Myocyte (in vitro differentiated cells): Measurements from ENCODE around the gene TIAM2. TPM values are rescaled to one million over a fixed set of nuclear protein-coding genes. Genes with fewer than 3 reads are reported as not detected.
"Not testable (repeated sequence)": the region's sequence is repeated elsewhere in the genome, so short reads cannot be mapped to it uniquely, and the experiment has no call there.

ENCODE experiments used
- DNase-seq: peaks from one replicate; pipeline ENCODE4 v3.0.0-alpha.2; 2012; ENCODE audit warnings: low read depth
- total RNA-seq: library from RNA; depleted of rRNA; stranded (reverse); fragments of >200 nt; gene quantifications from 2 replicates; pipeline ENCODE4 v1.2.3, GENCODE V29; 2014

TIAM2 gene
- total RNA-seq, 1 donor from 2014 or later, result 29.4 TPM

- DNase-seq, result no peak
These were observed 162.0 kb downstream of the TIAM2 start for GRCh38 chr6:155157101-155157500.

- peak; percentile 72 for DNase-seq
These were observed 163.1 kb downstream of the TIAM2 start for GRCh38 chr6:155158030-155158843.

DNA sequence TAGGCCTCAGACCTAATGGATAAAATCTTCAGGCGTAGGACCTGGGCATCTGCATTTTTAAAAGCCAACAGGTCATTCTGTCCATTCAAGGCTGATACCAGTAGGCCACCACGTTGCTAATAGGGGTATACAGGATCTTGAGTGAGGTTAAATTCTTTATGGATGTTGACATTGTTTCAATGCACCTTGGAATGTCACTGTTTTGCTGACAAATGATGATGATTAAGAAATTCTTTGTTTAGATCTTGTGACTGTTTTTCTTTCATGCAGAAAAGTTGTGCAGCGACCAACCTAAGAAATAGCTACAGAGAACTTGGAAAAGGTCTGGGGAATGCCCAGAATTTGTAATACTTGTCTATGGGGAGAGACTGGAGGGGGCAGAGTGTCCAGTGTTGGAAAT lies 167.6 kb downstream of the TIAM2 start:
- DNase-seq, result no peak

- no peak for DNase-seq
These were observed 168.5 kb downstream of the TIAM2 start for GRCh38 chr6:155163601-155164000.

DNA sequence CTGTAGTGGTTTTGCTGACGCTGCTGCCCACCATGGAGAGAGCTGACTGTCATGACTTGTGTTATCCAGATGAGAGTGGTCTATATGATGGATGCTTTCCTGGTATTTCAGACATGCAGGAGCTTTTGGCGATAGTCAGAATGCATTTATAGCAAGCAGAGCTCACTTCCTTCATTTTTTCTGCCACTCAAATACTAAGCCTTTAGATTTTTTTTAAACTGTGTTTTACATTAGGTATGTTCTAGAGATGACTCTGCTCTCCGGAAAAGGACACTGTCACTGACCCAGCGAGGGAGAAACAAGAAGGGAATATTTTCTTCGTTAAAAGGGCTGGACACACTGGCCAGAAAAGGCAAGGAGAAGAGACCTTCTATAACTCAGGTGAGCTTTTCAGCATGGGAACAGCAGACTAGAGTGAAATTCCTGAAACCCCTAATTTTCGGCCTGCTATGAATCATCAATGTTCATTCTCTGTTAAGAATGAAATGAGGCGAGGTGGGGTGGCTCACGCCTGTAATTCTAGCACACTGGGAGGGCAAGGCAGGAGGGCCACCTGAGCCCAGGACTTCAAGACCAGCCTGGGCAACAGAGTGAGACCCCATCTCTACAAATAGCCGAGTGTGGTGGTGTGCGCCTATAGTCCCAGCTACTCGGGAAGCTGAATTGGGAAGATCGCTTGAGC lies 170.1 kb downstream of the TIAM2 start:
- DNase-seq, result no peak

DNA sequence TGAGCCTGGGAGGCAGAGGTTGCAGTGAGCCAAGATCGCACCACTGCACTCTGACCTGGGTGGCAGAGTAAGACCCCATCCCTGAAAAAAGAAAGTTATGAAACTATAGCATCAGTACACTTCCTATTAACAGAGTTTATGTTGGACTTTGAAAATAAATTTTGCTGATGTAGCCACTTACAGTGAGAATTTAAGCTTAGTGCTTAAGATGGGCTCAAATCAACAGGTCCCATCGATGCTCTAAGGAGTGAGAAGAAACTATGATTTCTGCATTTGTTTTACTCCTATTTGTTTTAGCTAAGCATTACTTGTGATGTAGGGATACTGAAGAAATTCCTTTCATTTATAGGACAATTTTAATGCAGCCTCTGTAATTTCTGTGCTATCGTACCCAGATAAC lies 175.4 kb downstream of the TIAM2 start:
- DNase-seq, result no peak

DNA sequence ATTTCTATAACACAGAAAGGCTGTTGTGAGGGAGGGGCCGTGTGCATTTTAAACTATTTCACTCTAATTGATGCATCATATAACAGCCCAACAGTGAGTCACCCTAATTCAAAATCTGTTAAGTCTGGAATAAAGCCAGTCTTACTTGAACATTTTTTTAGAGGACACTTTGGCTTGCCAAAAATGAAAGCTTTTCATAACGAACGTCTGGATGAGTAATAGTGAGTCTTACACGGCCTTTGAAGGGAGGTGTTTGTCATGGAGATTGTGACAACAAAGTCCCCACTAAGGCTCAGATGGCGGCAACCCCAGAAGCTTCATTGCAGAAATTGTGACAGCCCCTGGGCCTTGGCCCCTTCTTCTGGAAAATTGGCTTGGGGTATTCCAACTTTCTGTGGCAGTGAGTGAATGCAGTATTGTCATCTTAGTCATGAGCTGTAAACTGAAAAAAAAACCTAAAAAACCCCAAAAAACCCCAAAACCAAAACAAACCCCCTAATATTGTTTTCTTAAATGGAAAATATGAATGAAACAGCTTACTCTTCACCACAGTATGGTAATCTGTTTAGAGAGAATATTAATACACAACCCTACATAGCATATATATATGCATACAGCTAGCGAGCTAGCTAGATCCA lies 176.1 kb downstream of the TIAM2 start:
- DNase-seq, result peak; percentile 72

DNA sequence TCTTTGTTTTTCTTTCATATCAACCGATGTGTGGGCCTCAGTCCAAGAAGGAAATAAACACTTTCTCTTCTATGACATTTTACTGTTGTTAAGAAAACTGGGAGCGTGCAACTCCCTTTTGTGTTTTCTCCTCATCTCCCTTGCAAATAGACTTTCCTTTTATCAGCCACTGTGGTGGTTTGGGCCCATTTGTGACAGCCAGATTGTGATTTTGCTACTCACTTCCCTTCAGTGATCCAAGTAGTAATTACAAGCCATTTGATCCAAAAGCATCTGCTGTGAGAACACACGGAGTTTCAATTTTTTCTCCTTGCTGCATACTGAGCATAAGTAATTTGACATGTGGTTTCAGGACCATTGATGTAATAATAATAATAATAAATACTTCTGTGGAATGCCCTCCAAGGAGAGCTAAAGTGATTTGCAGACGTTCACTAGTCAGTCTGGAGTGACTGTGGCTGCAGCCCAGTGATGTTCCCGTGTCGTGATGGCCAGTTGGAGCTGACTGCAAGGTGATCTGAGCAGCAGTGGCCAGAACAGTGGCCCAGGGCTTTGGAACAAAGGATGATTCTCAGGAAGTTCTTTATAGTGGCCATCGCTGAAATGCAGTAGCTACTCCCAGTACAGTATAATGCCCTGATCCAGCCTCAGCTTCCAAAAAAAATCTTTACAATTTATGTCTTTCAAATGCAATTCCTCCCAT lies 176.8 kb downstream of the TIAM2 start:
- DNase-seq, result no peak

- no peak for DNase-seq
These were observed 178.4 kb downstream of the TIAM2 start for GRCh38 chr6:155173488-155173887.

GRCh38 chr6:155174576-155175211 lies 179.6 kb downstream of the TIAM2 start:
- DNase-seq, result peak; percentile 90

DNA sequence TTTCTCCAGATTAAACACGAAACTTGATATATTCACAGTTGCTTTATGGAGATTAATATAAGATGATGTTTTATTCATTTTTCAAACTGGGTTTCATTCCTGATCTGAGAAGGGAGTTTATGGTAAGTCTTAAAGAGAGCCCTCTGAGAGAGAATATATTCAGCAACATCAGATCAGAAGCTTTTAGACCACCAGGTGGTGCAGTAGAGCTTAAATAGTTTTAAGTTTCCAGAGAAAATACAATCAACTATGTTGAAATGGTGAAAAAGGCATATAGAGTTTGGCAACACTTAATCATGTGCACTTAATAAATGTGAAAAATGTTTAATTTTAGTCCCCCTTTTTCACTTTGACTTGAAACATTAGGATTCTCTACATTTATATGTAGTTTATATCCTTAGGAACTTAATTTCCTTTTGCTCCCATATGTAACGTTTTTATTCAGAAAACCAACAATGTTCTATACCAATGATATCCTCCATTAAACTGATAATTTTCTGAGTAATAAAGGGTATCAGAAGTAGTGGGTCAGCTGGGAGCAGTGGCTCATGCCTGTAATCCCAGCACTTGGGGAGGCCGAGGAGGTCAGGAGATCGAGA lies 182.3 kb downstream of the TIAM2 start:
- DNase-seq, result peak; percentile 79

GRCh38 chr6:155181498-155181897 lies 186.4 kb downstream of the TIAM2 start:
- DNase-seq, result peak; percentile 17

DNA sequence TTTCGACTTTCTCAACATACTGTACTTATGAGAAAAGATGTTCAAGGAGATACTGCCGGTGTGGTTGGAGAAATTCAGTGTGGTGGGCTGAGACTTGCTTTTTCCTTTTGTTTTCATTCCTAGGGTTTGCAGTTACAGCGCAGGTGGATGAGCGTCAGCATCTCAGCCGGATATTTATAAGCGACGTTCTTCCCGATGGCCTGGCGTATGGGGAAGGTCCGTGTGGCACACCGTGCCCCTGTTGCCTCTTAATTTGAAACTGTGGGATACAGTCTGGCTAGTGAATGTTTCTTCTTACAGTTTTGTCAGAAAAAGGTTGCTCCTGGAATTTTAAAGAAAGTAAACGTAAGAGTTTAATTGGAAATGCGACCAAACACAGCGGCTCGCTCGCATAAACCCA lies 187.0 kb downstream of the TIAM2 start:
- no peak for DNase-seq

DNA sequence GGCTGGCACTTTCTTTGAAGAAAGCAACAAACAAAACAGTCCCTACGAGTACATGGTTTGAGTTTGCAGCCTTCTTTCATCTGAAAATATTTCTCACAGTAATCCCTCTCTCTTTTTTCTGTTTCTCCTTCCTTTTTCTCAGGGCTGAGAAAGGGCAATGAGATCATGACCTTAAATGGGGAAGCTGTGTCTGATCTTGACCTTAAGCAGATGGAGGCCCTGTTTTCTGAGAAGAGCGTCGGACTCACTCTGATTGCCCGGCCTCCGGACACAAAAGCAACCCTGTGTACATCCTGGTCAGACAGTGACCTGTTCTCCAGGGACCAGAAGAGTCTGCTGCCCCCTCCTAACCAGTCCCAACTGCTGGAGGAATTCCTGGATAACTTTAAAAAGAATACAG lies 188.0 kb downstream of the TIAM2 start:
- DNase-seq, result no peak

DNA sequence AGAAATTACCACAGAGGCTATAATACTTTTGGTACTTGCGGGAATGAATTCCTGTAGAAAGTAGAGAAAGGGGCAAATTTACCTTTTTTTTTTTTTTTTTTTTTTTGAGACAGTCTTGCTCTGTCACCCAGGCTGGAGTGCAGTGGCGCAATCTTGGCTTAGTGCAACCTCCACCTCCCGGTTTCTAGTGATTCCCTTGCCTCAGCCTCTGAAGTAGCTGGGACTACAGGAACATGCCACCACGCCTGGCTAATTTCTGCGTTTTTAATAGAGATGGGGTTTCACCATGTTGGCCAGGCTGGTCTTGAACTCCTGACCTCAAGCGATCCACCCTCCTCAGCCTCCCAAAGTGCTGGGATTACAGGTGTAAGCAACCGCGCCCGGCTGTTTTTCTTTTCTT lies 189.9 kb downstream of the TIAM2 start:
- DNase-seq, result not testable (repeated sequence)

DNA sequence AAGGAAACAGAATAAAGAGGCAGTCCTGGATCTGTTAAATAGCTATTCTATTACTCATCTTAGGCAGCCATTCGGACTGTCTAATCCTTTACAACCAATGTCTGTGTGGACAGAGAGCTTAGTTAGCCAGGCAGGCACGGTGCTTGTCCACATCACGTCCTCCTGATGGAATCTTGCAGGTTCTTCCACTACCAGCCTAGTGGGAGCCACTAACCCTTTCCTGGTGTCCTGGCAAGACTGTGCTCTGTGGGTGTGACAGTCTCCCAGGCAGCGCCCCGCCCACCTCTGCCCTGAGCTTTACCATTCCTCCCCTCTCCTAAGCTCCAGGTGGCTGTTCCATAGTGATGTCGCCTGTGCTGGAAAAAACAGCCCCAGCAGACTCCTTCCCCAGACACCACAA lies 190.4 kb downstream of the TIAM2 start:
- peak; percentile 26 for DNase-seq

DNA sequence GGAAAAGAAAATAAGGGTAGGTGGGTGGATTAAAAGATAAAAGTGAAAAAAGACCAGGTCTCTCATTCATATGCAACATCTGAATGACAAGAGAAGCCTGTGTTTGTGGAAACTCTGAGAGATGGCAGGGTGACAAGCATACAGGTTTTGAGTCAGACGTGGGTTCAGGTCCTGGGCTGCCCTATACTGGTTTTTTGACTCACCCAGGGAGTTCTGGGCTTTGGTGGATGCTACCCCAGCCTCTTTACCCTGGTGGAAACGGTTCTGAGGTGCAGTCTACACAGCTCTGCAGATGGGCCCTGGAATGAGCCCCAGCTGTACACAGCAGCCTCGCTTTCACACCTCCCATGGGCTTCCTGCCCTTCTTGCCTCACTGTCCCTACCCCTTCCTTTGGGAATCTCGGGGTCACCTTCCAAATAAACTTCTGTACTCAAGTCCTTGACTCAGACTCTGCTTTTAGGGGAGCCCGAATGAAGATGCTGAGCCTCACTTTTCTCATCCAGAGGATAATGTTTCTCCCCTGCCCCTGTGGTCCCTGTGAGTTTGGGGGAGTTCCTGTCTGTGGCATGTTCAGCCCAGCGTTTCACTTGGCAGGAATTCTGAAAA lies 191.0 kb downstream of the TIAM2 start:
- DNase-seq, result no peak

DNA sequence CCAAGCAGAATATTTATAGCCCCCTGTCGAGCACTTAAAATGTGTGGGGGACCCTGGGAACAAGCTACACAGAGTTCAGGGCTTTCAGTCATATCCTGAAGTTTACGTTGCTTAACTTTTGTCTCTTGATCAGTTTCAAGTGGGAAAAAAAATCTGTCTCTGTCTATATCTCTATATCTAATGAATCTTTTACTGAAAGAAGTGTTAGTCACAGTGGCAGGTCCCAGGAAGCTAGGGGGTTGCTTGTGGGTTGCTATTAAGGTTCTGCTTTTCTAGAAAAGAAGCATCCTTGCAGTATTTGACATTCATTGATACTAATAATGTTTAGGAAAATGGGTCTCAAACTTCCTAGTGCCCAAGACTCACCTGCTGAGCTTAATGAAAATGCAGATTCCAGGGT lies 192.0 kb downstream of the TIAM2 start:
- no peak for DNase-seq

GRCh38 chr6:155187994-155188706 lies 193.0 kb downstream of the TIAM2 start:
- peak; percentile 31 for DNase-seq
